WTC11 (cell line): Measurements from ENCODE around the gene ARAP1. TPM values are rescaled to one million over a fixed set of nuclear protein-coding genes. Genes with fewer than 3 reads are reported as not detected.

Source experiments
- ATAC-seq: fragments of 200-7000 bp; cut with Tn5 transposase; 2 replicates; pipeline ENCODE4 v1.10.0; 2021; ENCODE audit warnings: mild to moderate bottlenecking, moderate library complexity
- CTCF ChIA-PET: fragments of 300-600 bp; sonication (Branson Sonifier 250); formaldehyde crosslinking; loops from one replicate; lab custom pipeline; 2021; ENCODE audit warnings: antibody characterized with exemption; lab: Charles Lee
- POLR2A ChIA-PET: fragments of 350-600 bp; sonication (Branson Sonifier 250); formaldehyde crosslinking; loops from one replicate; lab custom pipeline; 2021; ENCODE audit warnings: antibody characterized with exemption; lab: Charles Lee
- DNase-seq: peaks from one replicate; pipeline ENCODE4 v3.0.0; 2021; ENCODE audit warnings: low spot score
- H3K27ac Mint-ChIP-seq: 2 replicates; pipeline ENCODE4 v1.8.0; 2021; ENCODE audit warnings: mixed read lengths
- H3K27me3 Mint-ChIP-seq: 2 replicates; pipeline ENCODE4 v1.8.0; 2021; ENCODE audit warnings: low read depth, mild to moderate bottlenecking, moderate library complexity, mixed read lengths
- H3K36me3 Mint-ChIP-seq: 2 replicates; pipeline ENCODE4 v1.8.0; 2021; ENCODE audit warnings: mixed read lengths
- H3K4me1 Mint-ChIP-seq: 2 replicates; pipeline ENCODE4 v1.8.0; 2022; ENCODE audit warnings: mixed read lengths
- H3K4me3 Mint-ChIP-seq: 2 replicates; pipeline ENCODE4 v1.8.0; 2021; ENCODE audit warnings: mild to moderate bottlenecking, moderate library complexity, mixed read lengths
- H3K9me3 Mint-ChIP-seq: 2 replicates; pipeline ENCODE4 v1.8.0; 2021; ENCODE audit warnings: mixed read lengths
- ATF3 ChIP-seq: sonication (generic); formaldehyde crosslinking; conservative IDR thresholded peaks from 2 replicates; pipeline ENCODE4 v1.8.1; 2022; ENCODE audit warnings: mild to moderate bottlenecking, missing genetic modification reagents
- CREB1 ChIP-seq: sonication (generic); formaldehyde crosslinking; IDR thresholded peaks from 2 replicates; pipeline ENCODE4 v1.8.0; 2023; ENCODE audit warnings: mild to moderate bottlenecking, missing genetic modification reagents
- ESRRA ChIP-seq: sonication (generic); formaldehyde crosslinking; IDR thresholded peaks from 2 replicates; pipeline ENCODE4 v1.8.1; 2022; ENCODE audit warnings: mild to moderate bottlenecking, missing genetic modification reagents, borderline replicate concordance
- HMGXB4 ChIP-seq: sonication (generic); formaldehyde crosslinking; IDR thresholded peaks from 2 replicates; pipeline ENCODE4 v1.8.1; 2023; ENCODE audit warnings: mild to moderate bottlenecking, moderate library complexity, missing genetic modification reagents
- NFATC4 ChIP-seq: fragments of 250-450 bp; sonication (Bioruptor Pico); IDR thresholded peaks from 2 replicates; pipeline ENCODE4 v1.9.0; 2021; ENCODE audit warnings: mild to moderate bottlenecking
- NFE2L1 ChIP-seq: sonication (generic); formaldehyde crosslinking; IDR thresholded peaks from 2 replicates; pipeline ENCODE4 v1.8.1; 2023; ENCODE audit warnings: missing genetic modification reagents
- NR1H2 ChIP-seq: sonication (generic); formaldehyde crosslinking; IDR thresholded peaks from 2 replicates; pipeline ENCODE4 v1.9.0; 2021; ENCODE audit warnings: mild to moderate bottlenecking, moderate library complexity, missing genetic modification reagents
- OVOL2 ChIP-seq: fragments of 250-450 bp; sonication (Bioruptor Pico); IDR thresholded peaks from 2 replicates; pipeline ENCODE4 v1.9.0; 2021; ENCODE audit warnings: mild to moderate bottlenecking, borderline replicate concordance
- PRRX2 ChIP-seq: fragments of 250-450 bp; sonication (Bioruptor Pico); IDR thresholded peaks from 2 replicates; pipeline ENCODE4 v1.8.0; 2021; ENCODE audit warnings: mild to moderate bottlenecking
- TCF7 ChIP-seq: sonication (generic); formaldehyde crosslinking; IDR thresholded peaks from 2 replicates; pipeline ENCODE4 v1.8.0; 2022; ENCODE audit warnings: mild to moderate bottlenecking, low read depth, missing genetic modification reagents, moderate library complexity
- ZNF317 ChIP-seq: sonication (generic); formaldehyde crosslinking; IDR thresholded peaks from 2 replicates; pipeline ENCODE4 v1.8.1; 2023; ENCODE audit warnings: low read depth, mild to moderate bottlenecking, moderate library complexity, missing genetic modification reagents, borderline replicate concordance
- total RNA-seq: library from RNA; stranded (reverse); gene quantifications from 3 replicates; pipeline ENCODE4 v1.2.3, GENCODE V29; 2021
- TF ChIP-seq, protein P1 (sequence below): sonication (generic); formaldehyde crosslinking; IDR thresholded peaks from 2 replicates; pipeline ENCODE4 v1.8.0; 2022; ENCODE audit warnings: missing genetic modification reagents
- TF ChIP-seq, protein P2 (sequence below): sonication (generic); formaldehyde crosslinking; IDR thresholded peaks from 2 replicates; pipeline ENCODE4 v1.8.0; 2022; ENCODE audit warnings: mild to moderate bottlenecking, missing genetic modification reagents
- TF ChIP-seq, protein P3 (sequence below): fragments of 250-450 bp; sonication (Bioruptor Pico); IDR thresholded peaks from 2 replicates; pipeline ENCODE4 v2.1.2; 2022; ENCODE audit warnings: mild to moderate bottlenecking, moderate library complexity
- TF ChIP-seq, protein P4 (sequence below): sonication (generic); formaldehyde crosslinking; IDR thresholded peaks from 2 replicates; pipeline ENCODE4 v1.8.1; 2022; ENCODE audit warnings: mild to moderate bottlenecking, moderate library complexity, missing genetic modification reagents
- TF ChIP-seq, protein P5 (sequence below): fragments of 200-600 bp; IDR thresholded peaks from 2 replicates; pipeline ENCODE4 v1.8.0; 2022; ENCODE audit warnings: antibody characterized with exemption
- TF ChIP-seq, protein P6 (sequence below): sonication (generic); formaldehyde crosslinking; IDR thresholded peaks from 2 replicates; pipeline ENCODE4 v1.8.0; 2022; ENCODE audit warnings: mild to moderate bottlenecking, missing genetic modification reagents
- TF ChIP-seq, protein P7 (sequence below): sonication (generic); formaldehyde crosslinking; IDR thresholded peaks from 2 replicates; pipeline ENCODE4 v1.8.1; 2023; ENCODE audit warnings: mild to moderate bottlenecking, missing genetic modification reagents, moderate library complexity

ARAP1 gene
- total RNA-seq, 1 experiment from 2014 or later = 98.8 TPM

DNA sequence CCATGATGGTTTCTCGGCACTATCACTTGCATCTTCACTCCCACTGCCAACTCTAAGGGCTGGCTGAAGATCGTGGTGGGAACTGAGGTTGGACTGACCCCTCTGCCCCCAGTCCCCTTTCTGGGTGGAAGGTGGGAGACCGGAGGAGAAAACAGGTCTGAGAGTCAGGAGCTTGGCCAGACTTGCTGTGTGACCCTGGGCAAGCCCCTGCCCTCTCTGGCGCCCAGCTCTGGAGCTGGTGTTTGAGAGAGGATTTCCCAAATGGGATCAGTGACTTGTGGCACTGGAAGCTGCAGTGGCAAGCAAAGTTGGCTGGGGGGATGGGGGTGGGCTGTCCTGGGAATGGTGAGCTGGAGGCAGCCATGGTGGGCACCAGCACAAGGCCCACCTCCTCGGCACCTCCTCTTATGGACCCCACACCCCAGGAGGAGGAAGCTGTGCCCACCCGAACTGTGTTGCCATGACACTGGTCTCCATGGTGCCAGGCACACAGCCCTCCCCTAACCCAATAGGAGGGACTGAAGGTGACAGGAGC is 71.5 kb downstream of the ARAP1 start:
- ATAC-seq = no peak
- POLR2A ChIA-PET = interaction anchor here (0.7 kb wide), 1 partner anchor 91 kb away, joined by 4 read pairs; no protein-coding TSS in a partner anchor
- Mint-ChIP-seq H3K9me3 (no peaks in the 10 kb centered on the region), H3K4me1 (peaks cover 25% of the 10 kb centered on the region), H3K4me3 (no peak overlapping the region), H3K27ac (no peak overlapping the region), H3K36me3 (no peaks in the 10 kb centered on the region), H3K27me3 (peaks cover 54% of the 10 kb centered on the region)
- CTCF ChIA-PET = interaction anchor here (0.8 to 16.5 kb wide), 5 partner anchors 81 to 224 kb away, joined by 3 to 461 read pairs (median 4); partner anchors contain the start of gene STARD10
- TF ChIP-seq HMGXB4 (CRISPR knock-in tag) = no peak
- TF ChIP-seq, protein P1, sequence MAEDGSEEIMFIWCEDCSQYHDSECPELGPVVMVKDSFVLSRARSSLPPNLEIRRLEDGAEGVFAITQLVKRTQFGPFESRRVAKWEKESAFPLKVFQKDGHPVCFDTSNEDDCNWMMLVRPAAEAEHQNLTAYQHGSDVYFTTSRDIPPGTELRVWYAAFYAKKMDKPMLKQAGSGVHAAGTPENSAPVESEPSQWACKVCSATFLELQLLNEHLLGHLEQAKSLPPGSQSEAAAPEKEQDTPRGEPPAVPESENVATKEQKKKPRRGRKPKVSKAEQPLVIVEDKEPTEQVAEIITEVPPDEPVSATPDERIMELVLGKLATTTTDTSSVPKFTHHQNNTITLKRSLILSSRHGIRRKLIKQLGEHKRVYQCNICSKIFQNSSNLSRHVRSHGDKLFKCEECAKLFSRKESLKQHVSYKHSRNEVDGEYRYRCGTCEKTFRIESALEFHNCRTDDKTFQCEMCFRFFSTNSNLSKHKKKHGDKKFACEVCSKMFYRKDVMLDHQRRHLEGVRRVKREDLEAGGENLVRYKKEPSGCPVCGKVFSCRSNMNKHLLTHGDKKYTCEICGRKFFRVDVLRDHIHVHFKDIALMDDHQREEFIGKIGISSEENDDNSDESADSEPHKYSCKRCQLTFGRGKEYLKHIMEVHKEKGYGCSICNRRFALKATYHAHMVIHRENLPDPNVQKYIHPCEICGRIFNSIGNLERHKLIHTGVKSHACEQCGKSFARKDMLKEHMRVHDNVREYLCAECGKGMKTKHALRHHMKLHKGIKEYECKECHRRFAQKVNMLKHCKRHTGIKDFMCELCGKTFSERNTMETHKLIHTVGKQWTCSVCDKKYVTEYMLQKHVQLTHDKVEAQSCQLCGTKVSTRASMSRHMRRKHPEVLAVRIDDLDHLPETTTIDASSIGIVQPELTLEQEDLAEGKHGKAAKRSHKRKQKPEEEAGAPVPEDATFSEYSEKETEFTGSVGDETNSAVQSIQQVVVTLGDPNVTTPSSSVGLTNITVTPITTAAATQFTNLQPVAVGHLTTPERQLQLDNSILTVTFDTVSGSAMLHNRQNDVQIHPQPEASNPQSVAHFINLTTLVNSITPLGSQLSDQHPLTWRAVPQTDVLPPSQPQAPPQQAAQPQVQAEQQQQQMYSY (CRISPR knock-in tag) = no peak
- no peak for TF ChIP-seq NFE2L1 (CRISPR knock-in tag)
- no peak for TF ChIP-seq TCF7 (CRISPR knock-in tag)
- TF ChIP-seq ZNF317 = no peak
- no peak for TF ChIP-seq NFATC4 (CRISPR knock-in tag)
- TF ChIP-seq, protein P2, sequence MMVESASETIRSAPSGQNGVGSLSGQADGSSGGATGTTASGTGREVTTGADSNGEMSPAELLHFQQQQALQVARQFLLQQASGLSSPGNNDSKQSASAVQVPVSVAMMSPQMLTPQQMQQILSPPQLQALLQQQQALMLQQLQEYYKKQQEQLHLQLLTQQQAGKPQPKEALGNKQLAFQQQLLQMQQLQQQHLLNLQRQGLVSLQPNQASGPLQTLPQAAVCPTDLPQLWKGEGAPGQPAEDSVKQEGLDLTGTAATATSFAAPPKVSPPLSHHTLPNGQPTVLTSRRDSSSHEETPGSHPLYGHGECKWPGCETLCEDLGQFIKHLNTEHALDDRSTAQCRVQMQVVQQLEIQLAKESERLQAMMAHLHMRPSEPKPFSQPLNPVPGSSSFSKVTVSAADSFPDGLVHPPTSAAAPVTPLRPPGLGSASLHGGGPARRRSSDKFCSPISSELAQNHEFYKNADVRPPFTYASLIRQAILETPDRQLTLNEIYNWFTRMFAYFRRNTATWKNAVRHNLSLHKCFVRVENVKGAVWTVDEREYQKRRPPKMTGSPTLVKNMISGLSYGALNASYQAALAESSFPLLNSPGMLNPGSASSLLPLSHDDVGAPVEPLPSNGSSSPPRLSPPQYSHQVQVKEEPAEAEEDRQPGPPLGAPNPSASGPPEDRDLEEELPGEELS = no peak
- no peak for TF ChIP-seq ESRRA (CRISPR knock-in tag)
- TF ChIP-seq, protein P3, sequence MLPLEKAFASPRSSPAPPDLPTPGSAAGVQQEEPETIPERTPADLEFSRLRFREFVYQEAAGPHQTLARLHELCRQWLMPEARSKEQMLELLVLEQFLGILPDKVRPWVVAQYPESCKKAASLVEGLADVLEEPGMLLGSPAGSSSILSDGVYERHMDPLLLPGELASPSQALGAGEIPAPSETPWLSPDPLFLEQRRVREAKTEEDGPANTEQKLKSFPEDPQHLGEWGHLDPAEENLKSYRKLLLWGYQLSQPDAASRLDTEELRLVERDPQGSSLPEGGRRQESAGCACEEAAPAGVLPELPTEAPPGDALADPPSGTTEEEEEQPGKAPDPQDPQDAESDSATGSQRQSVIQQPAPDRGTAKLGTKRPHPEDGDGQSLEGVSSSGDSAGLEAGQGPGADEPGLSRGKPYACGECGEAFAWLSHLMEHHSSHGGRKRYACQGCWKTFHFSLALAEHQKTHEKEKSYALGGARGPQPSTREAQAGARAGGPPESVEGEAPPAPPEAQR (CRISPR knock-in tag) = no peak
- TF ChIP-seq, protein P4, sequence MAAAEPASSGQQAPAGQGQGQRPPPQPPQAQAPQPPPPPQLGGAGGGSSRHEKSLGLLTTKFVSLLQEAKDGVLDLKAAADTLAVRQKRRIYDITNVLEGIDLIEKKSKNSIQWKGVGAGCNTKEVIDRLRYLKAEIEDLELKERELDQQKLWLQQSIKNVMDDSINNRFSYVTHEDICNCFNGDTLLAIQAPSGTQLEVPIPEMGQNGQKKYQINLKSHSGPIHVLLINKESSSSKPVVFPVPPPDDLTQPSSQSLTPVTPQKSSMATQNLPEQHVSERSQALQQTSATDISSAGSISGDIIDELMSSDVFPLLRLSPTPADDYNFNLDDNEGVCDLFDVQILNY (CRISPR knock-in tag) = no peak
- no peak for TF ChIP-seq PRRX2 (CRISPR knock-in tag)
- TF ChIP-seq, protein P5, sequence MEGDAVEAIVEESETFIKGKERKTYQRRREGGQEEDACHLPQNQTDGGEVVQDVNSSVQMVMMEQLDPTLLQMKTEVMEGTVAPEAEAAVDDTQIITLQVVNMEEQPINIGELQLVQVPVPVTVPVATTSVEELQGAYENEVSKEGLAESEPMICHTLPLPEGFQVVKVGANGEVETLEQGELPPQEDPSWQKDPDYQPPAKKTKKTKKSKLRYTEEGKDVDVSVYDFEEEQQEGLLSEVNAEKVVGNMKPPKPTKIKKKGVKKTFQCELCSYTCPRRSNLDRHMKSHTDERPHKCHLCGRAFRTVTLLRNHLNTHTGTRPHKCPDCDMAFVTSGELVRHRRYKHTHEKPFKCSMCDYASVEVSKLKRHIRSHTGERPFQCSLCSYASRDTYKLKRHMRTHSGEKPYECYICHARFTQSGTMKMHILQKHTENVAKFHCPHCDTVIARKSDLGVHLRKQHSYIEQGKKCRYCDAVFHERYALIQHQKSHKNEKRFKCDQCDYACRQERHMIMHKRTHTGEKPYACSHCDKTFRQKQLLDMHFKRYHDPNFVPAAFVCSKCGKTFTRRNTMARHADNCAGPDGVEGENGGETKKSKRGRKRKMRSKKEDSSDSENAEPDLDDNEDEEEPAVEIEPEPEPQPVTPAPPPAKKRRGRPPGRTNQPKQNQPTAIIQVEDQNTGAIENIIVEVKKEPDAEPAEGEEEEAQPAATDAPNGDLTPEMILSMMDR = no peak
- TF ChIP-seq OVOL2 (CRISPR knock-in tag) = no peak
- TF ChIP-seq NR1H2 (CRISPR knock-in tag) = no peak
- TF ChIP-seq, protein P6, sequence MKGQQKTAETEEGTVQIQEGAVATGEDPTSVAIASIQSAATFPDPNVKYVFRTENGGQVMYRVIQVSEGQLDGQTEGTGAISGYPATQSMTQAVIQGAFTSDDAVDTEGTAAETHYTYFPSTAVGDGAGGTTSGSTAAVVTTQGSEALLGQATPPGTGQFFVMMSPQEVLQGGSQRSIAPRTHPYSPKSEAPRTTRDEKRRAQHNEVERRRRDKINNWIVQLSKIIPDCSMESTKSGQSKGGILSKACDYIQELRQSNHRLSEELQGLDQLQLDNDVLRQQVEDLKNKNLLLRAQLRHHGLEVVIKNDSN (CRISPR knock-in tag) = no peak
- TF ChIP-seq, protein P7, sequence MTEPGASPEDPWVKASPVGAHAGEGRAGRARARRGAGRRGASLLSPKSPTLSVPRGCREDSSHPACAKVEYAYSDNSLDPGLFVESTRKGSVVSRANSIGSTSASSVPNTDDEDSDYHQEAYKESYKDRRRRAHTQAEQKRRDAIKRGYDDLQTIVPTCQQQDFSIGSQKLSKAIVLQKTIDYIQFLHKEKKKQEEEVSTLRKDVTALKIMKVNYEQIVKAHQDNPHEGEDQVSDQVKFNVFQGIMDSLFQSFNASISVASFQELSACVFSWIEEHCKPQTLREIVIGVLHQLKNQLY (CRISPR knock-in tag) = no peak
- TF ChIP-seq ATF3 (CRISPR knock-in tag) = no peak
- no peak for TF ChIP-seq CREB1 (CRISPR knock-in tag)
- DNase-seq = no peak
